Left renal cortex interstitium (tissue), 4 donors: ENCODE measurements around the gene CACNA1C. TPM values are rescaled to one million over a fixed set of nuclear protein-coding genes. Genes with fewer than 3 reads are reported as not detected.

Experiments
- DNase-seq, 4 donors: peaks; one replicate each; pipeline ENCODE4 v3.0.0-alpha.2; 2013; ENCODE audit warnings: low read depth in 4 of 4, low spot score in 2 of 4, missing footprints in 1 of 4
- polyA plus RNA-seq, 4 donors: library from polyadenylated mRNA; unstranded; fragments of 120-200 nt; gene quantifications; one replicate each; pipeline ENCODE4 v1.2.1, GENCODE V29; 2013; ENCODE audit not compliant: insufficient read length in 4 of 4

CACNA1C gene
- polyA plus RNA-seq, 4 donors: 6.4 to 13.1 (median 8.9) TPM

GRCh38 chr12:2267703-2268470, 215.1 kb downstream of the CACNA1C start:
- DNase-seq: no peak

- no peak for DNase-seq
Observed at GRCh38 chr12:2268471-2269286, 215.9 kb downstream of the CACNA1C start.

- no peak for DNase-seq
Observed at GRCh38 chr12:2270846-2271245, 218.1 kb downstream of the CACNA1C start.

- DNase-seq: no peak
Observed at GRCh38 chr12:2271961-2272360, 219.2 kb downstream of the CACNA1C start.

GRCh38 chr12:2273288-2273687, 220.5 kb downstream of the CACNA1C start:
- DNase-seq: no peak

GRCh38 chr12:2273751-2274150, 221.0 kb downstream of the CACNA1C start:
- DNase-seq: no peak

GRCh38 chr12:2274733-2275132, 221.9 kb downstream of the CACNA1C start:
- no peak for DNase-seq

- no peak for DNase-seq
Observed at GRCh38 chr12:2276288-2277033, 223.7 kb downstream of the CACNA1C start.

GRCh38 chr12:2277492-2278155, 224.8 kb downstream of the CACNA1C start:
- DNase-seq: no peak

- DNase-seq: no peak
Observed at GRCh38 chr12:2281446-2281845, 228.7 kb downstream of the CACNA1C start.

- DNase-seq: no peak
Observed at GRCh38 chr12:2282318-2282717, 229.5 kb downstream of the CACNA1C start.

- DNase-seq: no peak
Observed at GRCh38 chr12:2283480-2283879, 230.7 kb downstream of the CACNA1C start.

- no peak for DNase-seq
Observed at GRCh38 chr12:2283916-2284315, 231.1 kb downstream of the CACNA1C start.

GRCh38 chr12:2284321-2284813, 231.6 kb downstream of the CACNA1C start:
- no peak for DNase-seq

GRCh38 chr12:2284857-2285256, 232.1 kb downstream of the CACNA1C start:
- DNase-seq: no peak

- no peak for DNase-seq
Observed at GRCh38 chr12:2285462-2285861, 232.7 kb downstream of the CACNA1C start.

GRCh38 chr12:2286047-2286446, 233.3 kb downstream of the CACNA1C start:
- no peak for DNase-seq

GRCh38 chr12:2286461-2287131, 233.8 kb downstream of the CACNA1C start:
- DNase-seq: no peak

GRCh38 chr12:2287151-2287550, 234.4 kb downstream of the CACNA1C start:
- no peak for DNase-seq

GRCh38 chr12:2287589-2287988, 234.8 kb downstream of the CACNA1C start:
- no peak for DNase-seq
